Measurements from ENCODE around the gene NAB2. TPM values are rescaled to one million over a fixed set of nuclear protein-coding genes. Genes with fewer than 3 reads are reported as not detected.

NAB2 gene
- total RNA-seq, 1 donor from 2014 or later, result 38.1 TPM

DNA sequence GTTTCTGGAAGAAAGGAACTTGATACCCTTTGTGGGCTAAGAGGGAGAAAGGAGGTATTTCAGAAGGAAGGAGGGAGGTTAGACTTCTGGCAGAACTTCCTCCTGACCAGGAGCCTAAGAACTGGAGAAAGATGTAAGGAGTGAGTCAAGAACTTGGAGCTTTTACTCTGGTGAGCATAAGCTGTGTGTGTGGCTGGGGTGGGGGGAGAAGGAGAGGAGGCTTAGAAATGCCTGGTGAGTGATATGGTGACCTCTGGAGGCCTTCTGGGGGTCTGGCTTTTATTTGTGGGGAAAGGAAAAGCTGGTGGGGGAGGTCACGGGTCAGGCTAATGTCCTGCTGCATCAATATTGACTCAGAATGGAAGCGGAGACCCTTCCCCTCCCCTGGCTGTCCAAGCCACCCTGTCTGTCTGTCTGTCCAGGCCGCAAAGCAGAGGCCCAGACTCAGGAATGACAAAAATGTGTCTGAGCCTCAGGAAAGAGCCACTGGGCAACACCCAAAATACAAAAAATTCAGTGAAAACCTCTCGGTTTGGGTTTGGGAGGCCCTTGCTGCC, 44.2 kb downstream of the NAB2 start:
- peak overlapping the region; percentile 81 for H3K27ac ChIP-seq (ENCODE audit: low read depth, low read length)

DNA sequence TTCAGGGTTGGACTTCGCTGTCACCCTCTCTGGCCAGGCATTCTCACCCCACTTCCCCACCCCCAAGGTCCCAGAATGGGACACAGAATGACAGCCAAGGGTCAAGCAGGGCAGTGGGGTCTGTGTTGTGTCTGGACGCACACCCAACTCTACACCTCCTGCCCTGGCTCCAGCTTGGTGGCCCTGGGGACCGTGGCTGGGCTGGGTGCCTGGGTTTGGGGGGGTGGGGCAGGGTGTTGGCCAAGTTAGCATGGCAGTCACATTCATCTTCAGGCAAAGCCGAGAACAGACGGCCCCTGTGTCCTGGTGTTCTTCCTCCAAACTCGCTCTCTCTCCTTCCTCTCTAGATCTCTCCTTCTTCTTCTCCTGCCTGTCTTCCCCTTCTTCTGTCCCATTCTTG, 45.0 kb downstream of the NAB2 start:
- H3K9me3 ChIP-seq (ENCODE audit: control insufficient read depth in 3 of 3, low read length in 3 of 3), result no peaks in the 10 kb centered on the region
- peaks cover 37 to 55% (median 52%) of the 10 kb centered on the region in 3 donors for H3K4me1 ChIP-seq (ENCODE audit: control insufficient read depth in 3 of 3, insufficient read depth in 3 of 3, low read length in 3 of 3)
- H3K4me3 ChIP-seq (ENCODE audit: low read length in 3 of 3), result peak overlapping the region in 1 of 3 donors; percentile 23
- peak overlapping the region; percentile 76 for H3K27ac ChIP-seq (ENCODE audit: low read depth, low read length)
- H3K9ac ChIP-seq (ENCODE audit: low read depth in 1 of 3, low read length in 3 of 3), result no peak overlapping the region
- peaks cover 0 to 6% (median 0%) of the 10 kb centered on the region in 3 donors for H3K27me3 ChIP-seq (ENCODE audit: control insufficient read depth in 3 of 3, insufficient read depth in 3 of 3, low read length in 3 of 3)
- peaks cover 0 to 2% (median 0%) of the 10 kb centered on the region in 3 donors for H3K36me3 ChIP-seq (ENCODE audit: control insufficient read depth in 3 of 3, insufficient read depth in 3 of 3, low read length in 3 of 3)

More for the DNA sequence above, 44.2 kb downstream of the NAB2 start:
- peak overlapping the region in 2 of 3 donors; percentile 2 to 34 for H3K9ac ChIP-seq (ENCODE audit: low read depth in 1 of 3, low read length in 3 of 3)
- H3K4me3 ChIP-seq (ENCODE audit: low read length in 3 of 3), result peak overlapping the region in 2 of 3 donors; percentile 4 to 6
- peaks cover 33 to 47% (median 46%) of the 10 kb centered on the region in 3 donors for H3K4me1 ChIP-seq (ENCODE audit: control insufficient read depth in 3 of 3, insufficient read depth in 3 of 3, low read length in 3 of 3)
- no peaks in the 10 kb centered on the region for H3K36me3 ChIP-seq (ENCODE audit: control insufficient read depth in 3 of 3, insufficient read depth in 3 of 3, low read length in 3 of 3)
- no peaks in the 10 kb centered on the region for H3K9me3 ChIP-seq (ENCODE audit: control insufficient read depth in 3 of 3, low read length in 3 of 3)
- H3K27me3 ChIP-seq (ENCODE audit: control insufficient read depth in 3 of 3, insufficient read depth in 3 of 3, low read length in 3 of 3), result peaks cover 0 to 6% (median 0%) of the 10 kb centered on the region in 3 donors

DNA sequence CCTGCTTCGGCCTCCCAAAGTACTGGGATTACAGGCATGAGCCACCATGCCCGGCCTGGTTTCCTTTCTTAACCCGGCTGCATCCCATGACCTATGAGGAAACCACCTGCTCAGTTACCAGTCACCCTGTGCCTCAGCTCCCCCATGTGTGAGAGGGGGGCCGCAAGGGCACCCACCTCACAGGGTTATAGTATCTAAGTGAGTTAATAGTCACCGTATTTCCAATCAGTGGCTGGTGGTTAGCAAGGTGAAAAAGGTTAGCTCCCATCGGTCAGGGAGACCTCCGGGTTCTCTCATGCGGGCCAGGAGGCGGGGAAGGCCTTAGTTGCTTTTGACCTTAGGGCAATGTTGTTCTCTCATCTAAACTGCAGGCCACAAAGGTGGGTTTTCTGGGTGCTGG, 46.0 kb downstream of the NAB2 start:
- Histone ChIP-seq H3K9ac (ENCODE audit: low read depth in 1 of 3, low read length in 3 of 3) (no peak overlapping the region), H3K4me1 (ENCODE audit: control insufficient read depth in 3 of 3, insufficient read depth in 3 of 3, low read length in 3 of 3) (peaks cover 40 to 61% (median 56%) of the 10 kb centered on the region in 3 donors), H3K9me3 (ENCODE audit: control insufficient read depth in 3 of 3, low read length in 3 of 3) (no peaks in the 10 kb centered on the region), H3K27me3 (ENCODE audit: control insufficient read depth in 3 of 3, insufficient read depth in 3 of 3, low read length in 3 of 3) (peaks cover 0 to 6% (median 0%) of the 10 kb centered on the region in 3 donors), H3K4me3 (ENCODE audit: low read length in 3 of 3) (no peak overlapping the region), H3K27ac (ENCODE audit: low read depth, low read length) (peak overlapping the region; percentile 76), H3K36me3 (ENCODE audit: control insufficient read depth in 3 of 3, insufficient read depth in 3 of 3, low read length in 3 of 3) (peaks cover 0 to 6% (median 0%) of the 10 kb centered on the region in 3 donors)

DNA sequence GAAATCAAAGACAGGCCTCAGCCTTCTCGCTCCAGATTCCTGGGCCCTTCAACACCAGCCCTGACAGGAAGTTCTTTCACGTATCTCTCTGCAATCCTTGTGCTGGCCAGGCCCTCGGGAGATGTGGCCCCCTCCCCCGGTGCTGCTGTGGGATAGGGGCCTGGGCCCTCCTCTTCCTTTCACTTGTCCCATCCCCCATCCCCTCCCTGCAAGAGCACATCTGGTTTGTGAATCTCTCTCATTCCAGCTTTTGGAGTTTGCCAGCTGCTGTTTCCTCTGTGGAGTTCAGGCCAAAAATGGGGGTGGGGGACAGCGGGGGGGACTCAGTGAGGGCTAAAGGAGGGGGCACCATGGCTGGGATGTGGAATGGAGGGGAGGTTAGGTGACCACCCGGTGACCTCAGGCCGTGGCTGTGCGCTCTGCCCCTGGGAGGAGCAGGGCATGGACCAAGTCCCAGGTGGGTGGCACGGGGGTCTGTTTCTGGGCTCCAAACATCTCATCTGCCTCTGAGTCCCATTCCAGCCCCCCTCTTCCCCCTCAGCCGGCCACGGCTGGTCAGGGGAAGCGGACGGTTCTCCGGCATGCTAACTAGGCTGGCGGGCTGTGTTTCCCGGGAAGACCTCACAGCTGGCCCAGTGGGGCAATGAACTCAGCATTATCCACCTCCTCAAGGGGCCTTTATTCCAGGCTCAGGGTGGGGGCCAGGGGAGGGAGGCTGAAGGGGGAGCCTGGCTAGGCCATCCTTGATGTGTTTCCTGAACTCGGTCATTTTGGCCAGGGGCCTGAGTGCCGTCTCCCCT, 46.8 kb downstream of the NAB2 start:
- Histone ChIP-seq H3K9ac (ENCODE audit: low read depth in 1 of 3, low read length in 3 of 3) (peak overlapping the region in 1 of 3 donors; percentile 16), H3K4me1 (ENCODE audit: control insufficient read depth in 3 of 3, insufficient read depth in 3 of 3, low read length in 3 of 3) (peaks cover 40 to 60% (median 55%) of the 10 kb centered on the region in 3 donors), H3K27ac (ENCODE audit: low read depth, low read length) (peak overlapping the region; percentile 76), H3K36me3 (ENCODE audit: control insufficient read depth in 3 of 3, insufficient read depth in 3 of 3, low read length in 3 of 3) (peaks cover 0 to 6% (median 0%) of the 10 kb centered on the region in 3 donors), H3K27me3 (ENCODE audit: control insufficient read depth in 3 of 3, insufficient read depth in 3 of 3, low read length in 3 of 3) (peaks cover 0 to 6% (median 0%) of the 10 kb centered on the region in 3 donors), H3K4me3 (ENCODE audit: low read length in 3 of 3) (no peak overlapping the region), H3K9me3 (ENCODE audit: control insufficient read depth in 3 of 3, low read length in 3 of 3) (no peaks in the 10 kb centered on the region)

DNA sequence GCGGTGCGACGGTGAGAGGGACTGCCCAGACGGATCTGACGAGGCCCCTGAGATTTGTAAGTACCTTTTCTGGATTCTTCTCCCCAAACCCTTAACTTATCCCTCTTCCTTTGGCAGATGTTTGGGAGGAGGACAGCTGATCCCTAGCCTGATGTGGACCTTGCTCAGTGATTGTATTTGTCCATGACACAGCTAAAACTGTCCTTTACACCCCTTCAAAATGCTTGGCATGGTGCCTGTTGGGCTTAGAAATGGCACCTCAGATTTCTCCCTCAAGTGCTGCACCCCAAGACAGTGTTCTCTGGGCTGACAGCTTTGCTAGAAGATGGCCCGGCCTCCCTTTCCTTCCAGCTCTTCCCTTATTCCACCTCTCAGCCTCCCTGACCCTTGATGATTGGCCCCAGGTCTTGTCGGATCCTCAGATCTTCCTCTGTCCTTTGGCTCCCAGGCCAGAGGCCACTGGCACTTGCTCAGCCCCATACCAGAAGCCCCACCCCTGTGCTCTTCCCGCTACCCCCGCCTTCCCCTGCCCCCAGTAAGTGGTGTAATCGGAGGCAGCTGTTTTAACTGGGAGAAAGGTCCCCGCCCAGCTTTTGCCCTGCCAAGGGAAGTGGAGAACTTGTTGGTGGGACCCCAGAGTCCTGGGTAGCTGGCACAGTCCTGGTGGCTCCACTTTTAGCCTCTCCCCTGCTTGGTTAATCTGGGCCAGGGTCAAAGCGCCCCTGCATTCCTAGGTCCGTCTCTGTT, 49.8 kb downstream of the NAB2 start:
- Histone ChIP-seq H3K4me1 (ENCODE audit: control insufficient read depth in 3 of 3, insufficient read depth in 3 of 3, low read length in 3 of 3) (peaks cover 32 to 55% (median 45%) of the 10 kb centered on the region in 3 donors), H3K9me3 (ENCODE audit: control insufficient read depth in 3 of 3, low read length in 3 of 3) (no peaks in the 10 kb centered on the region), H3K27ac (ENCODE audit: low read depth, low read length) (peak overlapping the region; percentile 58), H3K27me3 (ENCODE audit: control insufficient read depth in 3 of 3, insufficient read depth in 3 of 3, low read length in 3 of 3) (peaks cover 0 to 6% (median 0%) of the 10 kb centered on the region in 3 donors), H3K9ac (ENCODE audit: low read depth in 1 of 3, low read length in 3 of 3) (peak overlapping the region in 1 of 3 donors; percentile 57), H3K36me3 (ENCODE audit: control insufficient read depth in 3 of 3, insufficient read depth in 3 of 3, low read length in 3 of 3) (peaks cover 4 to 14% (median 13%) of the 10 kb centered on the region in 3 donors), H3K4me3 (ENCODE audit: low read length in 3 of 3) (no peak overlapping the region)

DNA sequence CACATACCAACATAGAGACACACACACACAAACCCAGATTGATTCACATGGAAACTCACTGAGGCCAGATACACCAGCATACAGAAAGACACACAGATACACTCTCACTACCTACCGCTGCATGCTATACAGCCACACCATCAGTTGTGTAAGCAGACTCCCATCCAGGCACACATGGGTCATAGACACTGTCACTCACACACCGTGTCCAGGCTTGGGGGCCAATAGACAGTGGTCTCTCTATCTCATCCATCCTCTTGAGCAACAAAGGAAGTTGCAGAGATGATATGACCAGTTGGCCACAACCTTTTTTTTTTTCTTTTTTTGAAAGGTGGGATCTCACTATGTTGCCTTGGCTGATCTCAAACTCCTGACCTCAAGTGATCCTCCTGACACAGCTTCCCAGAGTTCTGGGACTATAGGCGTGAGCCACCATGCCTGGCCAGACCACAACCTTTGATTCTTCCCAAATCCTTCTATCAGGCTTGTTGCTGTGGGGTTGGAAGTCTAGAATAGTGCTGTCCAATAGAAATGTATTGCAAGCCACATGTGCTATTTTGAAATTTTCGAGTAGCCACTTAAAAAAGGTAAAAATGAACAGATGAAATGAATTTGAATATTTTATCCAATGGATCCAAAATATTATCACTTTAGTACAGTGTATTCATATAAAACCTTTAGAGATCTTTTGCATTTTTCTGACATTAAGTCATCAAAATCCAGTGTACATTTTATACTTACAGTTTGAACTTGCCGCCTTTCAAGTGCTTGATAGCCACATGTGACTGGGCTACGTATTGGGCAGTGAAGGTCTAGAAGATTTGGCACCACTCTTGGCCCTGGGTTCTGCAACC, 51.1 kb downstream of the NAB2 start:
- peaks cover 27 to 53% (median 45%) of the 10 kb centered on the region in 3 donors for H3K4me1 ChIP-seq (ENCODE audit: control insufficient read depth in 3 of 3, insufficient read depth in 3 of 3, low read length in 3 of 3)
- H3K4me3 ChIP-seq (ENCODE audit: low read length in 3 of 3), result no peak overlapping the region
- no peak overlapping the region for H3K9ac ChIP-seq (ENCODE audit: low read depth in 1 of 3, low read length in 3 of 3)
- no peaks in the 10 kb centered on the region for H3K9me3 ChIP-seq (ENCODE audit: control insufficient read depth in 3 of 3, low read length in 3 of 3)
- H3K36me3 ChIP-seq (ENCODE audit: control insufficient read depth in 3 of 3, insufficient read depth in 3 of 3, low read length in 3 of 3), result peaks cover 10 to 21% (median 18%) of the 10 kb centered on the region in 3 donors
- H3K27ac ChIP-seq (ENCODE audit: low read depth, low read length), result peak overlapping the region; percentile 58
- peaks cover 0 to 5% (median 0%) of the 10 kb centered on the region in 3 donors for H3K27me3 ChIP-seq (ENCODE audit: control insufficient read depth in 3 of 3, insufficient read depth in 3 of 3, low read length in 3 of 3)

DNA sequence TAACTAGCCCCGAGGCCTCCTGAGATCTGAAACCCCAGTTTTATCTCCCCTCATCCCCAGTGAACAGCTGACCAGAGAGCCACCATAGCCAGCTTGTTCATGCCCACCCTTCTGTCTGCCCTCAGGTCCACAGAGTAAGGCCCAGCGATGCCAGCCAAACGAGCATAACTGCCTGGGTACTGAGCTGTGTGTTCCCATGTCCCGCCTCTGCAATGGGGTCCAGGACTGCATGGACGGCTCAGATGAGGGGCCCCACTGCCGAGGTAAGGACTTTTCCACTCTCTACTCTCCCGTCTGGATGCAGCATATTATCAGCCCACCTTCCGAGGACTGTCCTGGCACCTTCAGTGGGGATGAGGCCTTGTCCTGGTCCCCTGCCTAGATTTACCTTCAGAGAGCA, 52.3 kb downstream of the NAB2 start:
- Histone ChIP-seq H3K9ac (ENCODE audit: low read depth in 1 of 3, low read length in 3 of 3) (no peak overlapping the region), H3K4me3 (ENCODE audit: low read length in 3 of 3) (no peak overlapping the region), H3K36me3 (ENCODE audit: control insufficient read depth in 3 of 3, insufficient read depth in 3 of 3, low read length in 3 of 3) (peaks cover 17 to 27% (median 23%) of the 10 kb centered on the region in 3 donors), H3K4me1 (ENCODE audit: control insufficient read depth in 3 of 3, insufficient read depth in 3 of 3, low read length in 3 of 3) (peaks cover 29 to 60% (median 52%) of the 10 kb centered on the region in 3 donors), H3K9me3 (ENCODE audit: control insufficient read depth in 3 of 3, low read length in 3 of 3) (no peaks in the 10 kb centered on the region), H3K27ac (ENCODE audit: low read depth, low read length) (no peak overlapping the region), H3K27me3 (ENCODE audit: control insufficient read depth in 3 of 3, insufficient read depth in 3 of 3, low read length in 3 of 3) (no peaks in the 10 kb centered on the region)

DNA sequence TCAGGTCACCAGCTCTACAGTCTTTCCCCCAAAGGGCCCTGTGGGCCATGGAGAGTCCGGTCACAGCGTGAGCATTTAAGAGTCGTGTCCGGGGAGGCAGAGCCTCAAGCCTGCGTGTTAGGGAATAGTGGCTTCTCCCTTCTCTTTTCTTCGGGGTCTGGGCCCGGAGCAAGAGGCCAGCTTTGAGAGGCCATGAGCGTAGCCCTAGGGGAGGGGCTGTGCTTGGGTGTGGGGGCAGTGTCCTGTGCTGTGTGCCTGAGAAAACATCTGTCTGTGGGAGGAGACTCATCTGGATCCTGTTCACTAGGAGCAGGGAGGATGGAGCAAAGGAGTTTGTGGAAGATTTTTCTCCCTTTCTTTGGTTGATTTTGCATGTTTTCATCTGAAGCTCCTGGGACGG, 53.2 kb downstream of the NAB2 start:
- H3K9ac ChIP-seq (ENCODE audit: low read depth in 1 of 3, low read length in 3 of 3), result no peak overlapping the region
- peaks cover 34 to 63% (median 54%) of the 10 kb centered on the region in 3 donors for H3K4me1 ChIP-seq (ENCODE audit: control insufficient read depth in 3 of 3, insufficient read depth in 3 of 3, low read length in 3 of 3)
- H3K27ac ChIP-seq (ENCODE audit: low read depth, low read length), result no peak overlapping the region
- no peak overlapping the region for H3K4me3 ChIP-seq (ENCODE audit: low read length in 3 of 3)
- peaks cover 17 to 27% (median 25%) of the 10 kb centered on the region in 3 donors for H3K36me3 ChIP-seq (ENCODE audit: control insufficient read depth in 3 of 3, insufficient read depth in 3 of 3, low read length in 3 of 3)
- H3K27me3 ChIP-seq (ENCODE audit: control insufficient read depth in 3 of 3, insufficient read depth in 3 of 3, low read length in 3 of 3), result no peaks in the 10 kb centered on the region
- H3K9me3 ChIP-seq (ENCODE audit: control insufficient read depth in 3 of 3, low read length in 3 of 3), result no peaks in the 10 kb centered on the region

DNA sequence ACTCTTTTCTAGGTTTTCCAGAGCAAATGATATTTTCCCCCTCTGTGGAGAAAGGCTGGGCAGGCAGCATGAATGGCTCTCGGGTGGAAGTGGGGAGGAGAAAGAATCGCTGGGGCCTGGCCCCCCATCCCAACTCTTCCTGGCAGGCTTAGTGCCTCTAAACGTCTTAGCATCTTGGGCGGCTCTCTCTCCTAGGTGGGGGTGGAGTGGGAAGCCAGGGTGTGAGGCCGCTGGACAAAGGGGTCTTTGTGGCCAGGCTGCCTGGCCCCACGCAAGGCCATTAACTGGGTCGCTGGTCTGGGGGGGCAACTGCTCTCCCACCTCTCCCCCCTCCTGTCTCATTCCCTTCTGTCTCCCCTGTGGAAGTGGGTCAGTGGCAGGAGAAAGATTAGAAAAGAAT, 53.8 kb downstream of the NAB2 start:
- Histone ChIP-seq H3K9ac (ENCODE audit: low read depth in 1 of 3, low read length in 3 of 3) (no peak overlapping the region), H3K4me1 (ENCODE audit: control insufficient read depth in 3 of 3, insufficient read depth in 3 of 3, low read length in 3 of 3) (peaks cover 38 to 67% (median 56%) of the 10 kb centered on the region in 3 donors), H3K27me3 (ENCODE audit: control insufficient read depth in 3 of 3, insufficient read depth in 3 of 3, low read length in 3 of 3) (no peaks in the 10 kb centered on the region), H3K36me3 (ENCODE audit: control insufficient read depth in 3 of 3, insufficient read depth in 3 of 3, low read length in 3 of 3) (peaks cover 17 to 27% (median 25%) of the 10 kb centered on the region in 3 donors), H3K9me3 (ENCODE audit: control insufficient read depth in 3 of 3, low read length in 3 of 3) (no peaks in the 10 kb centered on the region), H3K4me3 (ENCODE audit: low read length in 3 of 3) (no peak overlapping the region), H3K27ac (ENCODE audit: low read depth, low read length) (no peak overlapping the region)
